CD4-positive, CD25-positive, alpha-beta regulatory T cell (primary cell): ENCODE results near the gene ASMTL. TPM values are rescaled to one million over a fixed set of nuclear protein-coding genes. Genes with fewer than 3 reads are reported as not detected.
"Not testable (repeated sequence)": the region's sequence is repeated elsewhere in the genome, so short reads cannot be mapped to it uniquely, and the experiment has no call there.

Source experiments
- ATAC-seq, 2 donors: fragments of 150-1000 bp; cut with Tn5 transposase; one replicate each; pipeline ENCODE4 v1.10.0; 2021; ENCODE audit warnings: low read depth in 2 of 2, moderate number of reproducible peaks in 2 of 2, moderate library complexity in 1 of 2
- DNase-seq, 3 donors: peaks; one replicate each; pipeline versions ENCODE4 v3.0.0 to v3.0.0-alpha.2; 2012 to 2022; ENCODE audit warnings: mixed read lengths in 1 of 3
- H3K27ac ChIP-seq: one replicate; pipeline ENCODE4 v1.7.0; 2013; ENCODE audit warnings: mild to moderate bottlenecking, low read length; ENCODE audit not compliant: insufficient read depth, poor library complexity, severe bottlenecking
- H3K27me3 ChIP-seq: one replicate; pipeline ENCODE4 v1.7.0; 2013; ENCODE audit warnings: low read length; ENCODE audit not compliant: control insufficient read depth, insufficient read depth
- H3K36me3 ChIP-seq: one replicate; pipeline ENCODE4 v1.7.0; 2013; ENCODE audit warnings: mild to moderate bottlenecking, low read length, moderate library complexity; ENCODE audit not compliant: control insufficient read depth, insufficient read depth
- H3K4me1 ChIP-seq: 2 replicates; pipeline ENCODE4 v1.7.0; 2013; ENCODE audit warnings: mild to moderate bottlenecking, low read length; ENCODE audit not compliant: insufficient read depth, control insufficient read depth, poor library complexity, severe bottlenecking
- H3K4me3 ChIP-seq: one replicate; pipeline ENCODE4 v1.7.0; 2013; ENCODE audit warnings: low read depth, mild to moderate bottlenecking, low read length, moderate library complexity
- H3K9me3 ChIP-seq, 2 experiments: 1 replicate in 1 of 2; 2 replicates in 1 of 2; pipeline ENCODE4 v1.7.0; 2013; ENCODE audit warnings: low read length in 2 of 2, mild to moderate bottlenecking in 1 of 2, moderate library complexity in 1 of 2; ENCODE audit not compliant: control insufficient read depth in 2 of 2
- H3K27ac Mint-ChIP-seq, 3 donors: one replicate each; pipeline ENCODE4 v1.8.0; 2020 to 2022; ENCODE audit warnings: mild to moderate bottlenecking in 3 of 3, mixed read lengths in 3 of 3, moderate library complexity in 2 of 3
- H3K27me3 Mint-ChIP-seq: one replicate; pipeline ENCODE4 v1.8.0; 2022; ENCODE audit warnings: mild to moderate bottlenecking, mixed read lengths
- H3K36me3 Mint-ChIP-seq: one replicate; pipeline ENCODE4 v1.8.0; 2020; ENCODE audit warnings: mixed read lengths
- H3K4me1 Mint-ChIP-seq, 4 donors: one replicate each; pipeline ENCODE4 v1.8.0; 2020 to 2022; ENCODE audit warnings: mixed read lengths in 4 of 4, mild to moderate bottlenecking in 1 of 4
- H3K4me3 Mint-ChIP-seq, 4 donors: one replicate each; pipeline ENCODE4 v1.8.0; 2020 to 2022; ENCODE audit warnings: mild to moderate bottlenecking in 4 of 4, mixed read lengths in 4 of 4, moderate library complexity in 3 of 4
- H3K9me3 Mint-ChIP-seq, 7 donors: one replicate each; pipeline ENCODE4 v1.8.0; 2020 to 2022; ENCODE audit warnings: mixed read lengths in 7 of 7, mild to moderate bottlenecking in 3 of 7, moderate library complexity in 2 of 7
- polyA plus RNA-seq, 4 donors: library from polyadenylated mRNA; unstranded; fragments of 300-500 nt; fragmentation: Illumina TruSeq; gene quantifications; one replicate each; pipeline ENCODE4 v1.2.3, GENCODE V29; 2021
- total RNA-seq: library from RNA; stranded (reverse); gene quantifications from one replicate; pipeline ENCODE4 v1.2.3, GENCODE V29; 2022

ASMTL gene
- total and polyA plus RNA-seq, 5 donors from 2014 or later, result 32.1 to 50.1 (median 44.6) TPM

- peaks cover 34 to 83% (median 59%) of the 10 kb centered on the region in 4 donors for H3K4me1 Mint-ChIP-seq
- H3K4me1 ChIP-seq, result peaks cover 38% of the 10 kb centered on the region
- peak overlapping the region; percentile 20 for H3K4me3 ChIP-seq
- DNase-seq, result no peak
- peak overlapping the region; percentile 69 to 99 (median 97) for H3K27ac Mint-ChIP-seq
- no peaks in the 10 kb centered on the region for H3K27me3 ChIP-seq
- peaks cover 0 to 11% (median 4%) of the 10 kb centered on the region in 7 donors for H3K9me3 Mint-ChIP-seq
- no peak for ATAC-seq
- peaks cover 37% of the 10 kb centered on the region for H3K36me3 ChIP-seq
- peak overlapping the region in 3 of 4 donors; percentile 69 to 83 (median 81) for H3K4me3 Mint-ChIP-seq
- peak overlapping the region; percentile 53 for H3K27ac ChIP-seq
- peaks cover 4% of the 10 kb centered on the region for H3K27me3 Mint-ChIP-seq
- H3K9me3 ChIP-seq, result no peaks in the 10 kb centered on the region
- peaks cover 34% of the 10 kb centered on the region for H3K36me3 Mint-ChIP-seq
Observed at GRCh38 chrX:1480082-1480785, 27.5 kb upstream of the ASMTL start.

- Histone ChIP-seq H3K27me3 (no peaks in the 10 kb centered on the region), H3K36me3 (peaks cover 40% of the 10 kb centered on the region), H3K4me3 (no peak overlapping the region), H3K4me1 (peaks cover 27% of the 10 kb centered on the region), H3K27ac (no peak overlapping the region), H3K9me3 (no peaks in the 10 kb centered on the region)
- H3K4me1 Mint-ChIP-seq, result peaks cover 28 to 89% (median 54%) of the 10 kb centered on the region in 4 donors
- DNase-seq (no peak), ATAC-seq (no peak)
- H3K9me3 Mint-ChIP-seq, result peaks cover 0 to 11% (median 4%) of the 10 kb centered on the region in 7 donors
- H3K27ac Mint-ChIP-seq, result peak overlapping the region; percentile 23 to 95 (median 52)
- peaks cover 51% of the 10 kb centered on the region for H3K36me3 Mint-ChIP-seq
- peaks cover 4% of the 10 kb centered on the region for H3K27me3 Mint-ChIP-seq
- H3K4me3 Mint-ChIP-seq, result peak overlapping the region in 3 of 4 donors; percentile 37 to 80 (median 39)
Observed at GRCh38 chrX:1477801-1478458, 25.2 kb upstream of the ASMTL start.

- H3K27ac Mint-ChIP-seq, result peak overlapping the region in 1 of 3 donors; percentile 33
- H3K9me3 ChIP-seq, result no peaks in the 10 kb centered on the region
- H3K27me3 Mint-ChIP-seq, result peaks cover under 1% of the 10 kb centered on the region
- H3K27me3 ChIP-seq, result no peaks in the 10 kb centered on the region
- H3K27ac ChIP-seq, result no peak overlapping the region
- peaks cover 28 to 85% (median 51%) of the 10 kb centered on the region in 4 donors for H3K4me1 Mint-ChIP-seq
- peaks cover 51% of the 10 kb centered on the region for H3K36me3 Mint-ChIP-seq
- H3K4me3 ChIP-seq, result no peak overlapping the region
- peaks cover 0 to 11% (median 4%) of the 10 kb centered on the region in 7 donors for H3K9me3 Mint-ChIP-seq
- ATAC-seq (no peak), DNase-seq (no peak)
- H3K36me3 ChIP-seq, result peaks cover 40% of the 10 kb centered on the region
- peaks cover 26% of the 10 kb centered on the region for H3K4me1 ChIP-seq
- peak overlapping the region in 2 of 4 donors; percentile 36 to 80 for H3K4me3 Mint-ChIP-seq
Observed at GRCh38 chrX:1477229-1477628, 24.5 kb upstream of the ASMTL start.

DNA sequence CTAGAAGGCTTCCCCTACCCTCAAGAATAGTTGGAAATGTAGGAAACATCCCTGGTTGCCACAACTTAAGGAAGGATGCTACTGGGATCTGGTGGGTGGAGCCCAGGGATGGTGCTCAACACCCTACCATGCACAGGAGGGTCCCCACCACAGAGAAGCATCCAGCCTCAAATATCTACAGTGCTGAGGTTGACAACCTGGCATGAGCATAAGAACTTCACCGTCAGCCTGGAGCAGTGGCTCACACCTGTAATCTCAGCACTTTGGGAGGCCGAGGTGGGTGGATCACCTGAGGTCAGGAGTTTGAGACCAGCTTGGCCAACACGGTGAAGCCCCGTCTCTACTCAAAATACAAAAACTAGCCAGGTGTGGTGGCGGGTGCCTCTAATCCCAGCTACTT lies 24.0 kb upstream of the ASMTL start:
- Mint-ChIP-seq H3K4me3 (peak overlapping the region in 1 of 4 donors; percentile 36), H3K27ac (peak overlapping the region in 1 of 3 donors; percentile 66)

GRCh38 chrX:1475881-1476280 lies 23.2 kb upstream of the ASMTL start:
- Histone ChIP-seq H3K27ac (no peak overlapping the region), H3K4me3 (no peak overlapping the region), H3K4me1 (peaks cover 26% of the 10 kb centered on the region), H3K36me3 (peaks cover 40% of the 10 kb centered on the region), H3K9me3 (no peaks in the 10 kb centered on the region), H3K27me3 (no peaks in the 10 kb centered on the region)
- H3K9me3 Mint-ChIP-seq, result peaks cover 2 to 11% (median 6%) of the 10 kb centered on the region in 7 donors
- no peak overlapping the region for H3K4me3 Mint-ChIP-seq
- H3K27me3 Mint-ChIP-seq, result peaks cover 6% of the 10 kb centered on the region
- DNase-seq, result no peak
- peaks cover 34 to 83% (median 49%) of the 10 kb centered on the region in 4 donors for H3K4me1 Mint-ChIP-seq
- peaks cover 60% of the 10 kb centered on the region for H3K36me3 Mint-ChIP-seq
- ATAC-seq, result no peak
- peak overlapping the region in 1 of 3 donors; percentile 60 for H3K27ac Mint-ChIP-seq

More for the DNA sequence above, 24.0 kb upstream of the ASMTL start:
- Mint-ChIP-seq H3K36me3 (peaks cover 57% of the 10 kb centered on the region), H3K27me3 (peaks cover 2% of the 10 kb centered on the region), H3K4me1 (peaks cover 32 to 85% (median 51%) of the 10 kb centered on the region in 4 donors), H3K9me3 (peaks cover 2 to 11% (median 6%) of the 10 kb centered on the region in 7 donors)
- Histone ChIP-seq H3K9me3 (no peaks in the 10 kb centered on the region), H3K27ac (no peak overlapping the region), H3K36me3 (peaks cover 40% of the 10 kb centered on the region), H3K4me3 (no peak overlapping the region), H3K4me1 (peaks cover 26% of the 10 kb centered on the region), H3K27me3 (no peaks in the 10 kb centered on the region)
- DNase-seq, result no peak
- ATAC-seq, result no peak

DNA sequence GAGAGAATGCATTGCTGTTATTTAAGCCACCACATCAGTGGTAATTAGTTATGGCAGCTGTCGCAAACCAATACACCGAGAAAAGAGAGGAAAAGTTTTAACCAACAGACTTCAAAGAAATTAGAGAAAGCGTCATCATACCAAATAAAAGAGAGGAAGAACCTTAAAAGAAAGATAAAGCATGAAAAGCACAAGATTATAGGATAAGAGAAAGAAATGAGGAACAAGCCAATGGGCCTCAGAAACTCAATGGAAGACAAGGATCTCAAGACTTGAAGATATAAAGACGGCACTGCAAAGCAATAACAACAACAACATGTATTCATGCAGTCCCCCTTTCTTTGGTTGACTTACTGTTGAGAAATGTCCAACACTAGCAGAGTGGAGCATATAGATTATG lies 22.8 kb upstream of the ASMTL start:
- no peak for ATAC-seq

GRCh38 chrX:1474593-1474992 lies 21.9 kb upstream of the ASMTL start:
- not testable (repeated sequence) for H3K4me3 ChIP-seq, H3K9me3 ChIP-seq, H3K9me3 Mint-ChIP-seq, H3K27me3 Mint-ChIP-seq, ATAC-seq, H3K27me3 ChIP-seq, DNase-seq, H3K27ac ChIP-seq
- Histone ChIP-seq H3K36me3 (peaks cover 32% of the 10 kb centered on the region), H3K4me1 (peaks cover 29% of the 10 kb centered on the region)
- Mint-ChIP-seq H3K27ac (peak overlapping the region in 1 of 3 donors; percentile 20), H3K4me1 (peaks cover 34 to 83% (median 46%) of the 10 kb centered on the region in 4 donors), H3K4me3 (peak overlapping the region in 1 of 4 donors; percentile 52), H3K36me3 (peaks cover 51% of the 10 kb centered on the region)

More for the DNA sequence above, 22.8 kb upstream of the ASMTL start:
- Histone ChIP-seq H3K27ac (no peak overlapping the region), H3K4me3 (no peak overlapping the region), H3K36me3 (peaks cover 40% of the 10 kb centered on the region), H3K27me3 (no peaks in the 10 kb centered on the region), H3K4me1 (peaks cover 26% of the 10 kb centered on the region), H3K9me3 (no peaks in the 10 kb centered on the region)
- H3K4me3 Mint-ChIP-seq, result no peak overlapping the region
- H3K4me1 Mint-ChIP-seq, result peaks cover 36 to 83% (median 49%) of the 10 kb centered on the region in 4 donors
- H3K27me3 Mint-ChIP-seq, result peaks cover 6% of the 10 kb centered on the region
- peak overlapping the region in 1 of 3 donors; percentile 60 for H3K27ac Mint-ChIP-seq
- H3K9me3 Mint-ChIP-seq, result peaks cover 2 to 11% (median 6%) of the 10 kb centered on the region in 7 donors
- no peak for DNase-seq
- peaks cover 60% of the 10 kb centered on the region for H3K36me3 Mint-ChIP-seq
